Tibial nerve (tissue), 4 donors: ENCODE measurements around the gene SH3TC1.

Experiments
- EP300 ChIP-seq, 2 donors: sonication (generic); formaldehyde crosslinking; IDR thresholded peaks; one replicate each; pipeline ENCODE4 v1.6.1; 2017; ENCODE audit warnings: antibody characterized with exemption in 2 of 2, mild to moderate bottlenecking in 1 of 2
- POLR2A ChIP-seq, 2 donors: fragments of 450-650 bp; IDR thresholded peaks; one replicate each; pipeline ENCODE4 v1.6.1; 2017; ENCODE audit warnings: antibody characterized with exemption in 2 of 2, mild to moderate bottlenecking in 2 of 2, moderate library complexity in 2 of 2
- TF ChIP-seq, protein P1 (sequence below), 5 experiments: fragments of 200-600 bp in 3 of 5; fragments of 450-650 bp in 2 of 5; sonication (generic) in 3 of 5; IDR thresholded peaks; one replicate each; pipeline ENCODE4 v1.5.1; 2016 to 2019; ENCODE audit warnings: antibody characterized with exemption in 5 of 5, mild to moderate bottlenecking in 3 of 5, moderate library complexity in 2 of 5

GRCh38 chr4:8151165-8151650, 47.9 kb upstream of the SH3TC1 start:
- TF ChIP-seq EP300 (IDR thresholded peaks at IDR 0.05): no peak
- TF ChIP-seq, protein P1, sequence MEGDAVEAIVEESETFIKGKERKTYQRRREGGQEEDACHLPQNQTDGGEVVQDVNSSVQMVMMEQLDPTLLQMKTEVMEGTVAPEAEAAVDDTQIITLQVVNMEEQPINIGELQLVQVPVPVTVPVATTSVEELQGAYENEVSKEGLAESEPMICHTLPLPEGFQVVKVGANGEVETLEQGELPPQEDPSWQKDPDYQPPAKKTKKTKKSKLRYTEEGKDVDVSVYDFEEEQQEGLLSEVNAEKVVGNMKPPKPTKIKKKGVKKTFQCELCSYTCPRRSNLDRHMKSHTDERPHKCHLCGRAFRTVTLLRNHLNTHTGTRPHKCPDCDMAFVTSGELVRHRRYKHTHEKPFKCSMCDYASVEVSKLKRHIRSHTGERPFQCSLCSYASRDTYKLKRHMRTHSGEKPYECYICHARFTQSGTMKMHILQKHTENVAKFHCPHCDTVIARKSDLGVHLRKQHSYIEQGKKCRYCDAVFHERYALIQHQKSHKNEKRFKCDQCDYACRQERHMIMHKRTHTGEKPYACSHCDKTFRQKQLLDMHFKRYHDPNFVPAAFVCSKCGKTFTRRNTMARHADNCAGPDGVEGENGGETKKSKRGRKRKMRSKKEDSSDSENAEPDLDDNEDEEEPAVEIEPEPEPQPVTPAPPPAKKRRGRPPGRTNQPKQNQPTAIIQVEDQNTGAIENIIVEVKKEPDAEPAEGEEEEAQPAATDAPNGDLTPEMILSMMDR (IDR thresholded peaks at IDR 0.05): no peak
- TF ChIP-seq POLR2A (IDR thresholded peaks at IDR 0.05): no peak
